Activated CD8-positive, alpha-beta memory T cell treated with anti-CD3 and anti-CD28 coated beads, Interleukin-2, amount 50 U/mL, for 1 hour (primary cell): Measurements from ENCODE around the gene CYP21A2.
"Not testable (repeated sequence)": the region's sequence is repeated elsewhere in the genome, so short reads cannot be mapped to it uniquely, and the experiment has no call there.

Source experiments
- DNase-seq: peaks from one replicate; pipeline ENCODE4 v3.0.0-alpha.2; 2020; ENCODE audit errors: extremely low read depth

Gene CYP21A2

GRCh38 chr6:32037598-32038524, at the start of gene CYP21A2:
CYP21A2 (plus strand) TSS chr6:32038415; CDS start chr6:32038423, 8 bp downstream.
- DNase-seq = not testable (repeated sequence)

GRCh38 chr6:31989363-31989762, 48.9 kb upstream of the CYP21A2 start:
- DNase-seq = not testable (repeated sequence)

GRCh38 chr6:31994421-31994820, 43.8 kb upstream of the CYP21A2 start:
- not testable (repeated sequence) for DNase-seq

GRCh38 chr6:31996385-31996784, 41.8 kb upstream of the CYP21A2 start:
- DNase-seq = not testable (repeated sequence)

- not testable (repeated sequence) for DNase-seq
Measured at GRCh38 chr6:32002546-32003268, 35.5 kb upstream of the CYP21A2 start.

GRCh38 chr6:32003301-32003700, 34.9 kb upstream of the CYP21A2 start:
- DNase-seq = not testable (repeated sequence)

- not testable (repeated sequence) for DNase-seq
Measured at GRCh38 chr6:32004393-32004792, 33.8 kb upstream of the CYP21A2 start.

- not testable (repeated sequence) for DNase-seq
Measured at GRCh38 chr6:32004864-32005537, 33.2 kb upstream of the CYP21A2 start.

GRCh38 chr6:32005538-32005880, 32.7 kb upstream of the CYP21A2 start:
- not testable (repeated sequence) for DNase-seq

- not testable (repeated sequence) for DNase-seq
Measured at GRCh38 chr6:32005991-32006529, 32.2 kb upstream of the CYP21A2 start.

- DNase-seq = not testable (repeated sequence)
Measured at GRCh38 chr6:32007086-32007485, 31.1 kb upstream of the CYP21A2 start.

GRCh38 chr6:32008037-32008436, 30.2 kb upstream of the CYP21A2 start:
- not testable (repeated sequence) for DNase-seq

GRCh38 chr6:32008616-32009015, 29.6 kb upstream of the CYP21A2 start:
- DNase-seq = not testable (repeated sequence)

- DNase-seq = not testable (repeated sequence)
Measured at GRCh38 chr6:32009537-32009936, 28.7 kb upstream of the CYP21A2 start.

GRCh38 chr6:32010856-32011530, 27.2 kb upstream of the CYP21A2 start:
- DNase-seq = not testable (repeated sequence)

- not testable (repeated sequence) for DNase-seq
Measured at GRCh38 chr6:32012941-32013617, 25.1 kb upstream of the CYP21A2 start.

- DNase-seq = not testable (repeated sequence)
Measured at GRCh38 chr6:32013738-32014137, 24.5 kb upstream of the CYP21A2 start.

GRCh38 chr6:32014547-32014946, 23.7 kb upstream of the CYP21A2 start, which contains the start of gene C4B:
C4B (plus strand) TSS chr6:32014795; CDS start chr6:32014846, 51 bp downstream.
- DNase-seq = not testable (repeated sequence)

GRCh38 chr6:32022100-32022499, 16.1 kb upstream of the CYP21A2 start:
- not testable (repeated sequence) for DNase-seq

- not testable (repeated sequence) for DNase-seq
Measured at GRCh38 chr6:32028631-32029030, 9.6 kb upstream of the CYP21A2 start.
